ENCODE results near the gene EWSR1.
"Not testable (repeated sequence)": the region's sequence is repeated elsewhere in the genome, so short reads cannot be mapped to it uniquely, and the experiment has no call there.

The EWSR1 gene

GRCh38 chr22:29339381-29340235 lies 71.5 kb downstream of the EWSR1 start:
- no peak for DNase-seq

- DNase-seq = no peak
Measured at GRCh38 chr22:29340566-29340965, 72.5 kb downstream of the EWSR1 start.

GRCh38 chr22:29341056-29341848 lies 73.2 kb downstream of the EWSR1 start:
- DNase-seq = no peak

GRCh38 chr22:29341849-29342127 lies 73.7 kb downstream of the EWSR1 start:
- no peak for DNase-seq

GRCh38 chr22:29342177-29342576 lies 74.1 kb downstream of the EWSR1 start:
- DNase-seq = no peak

- no peak for DNase-seq
Measured at GRCh38 chr22:29342577-29343312, 74.7 kb downstream of the EWSR1 start.

GRCh38 chr22:29343313-29343805 lies 75.3 kb downstream of the EWSR1 start:
- no peak for DNase-seq

GRCh38 chr22:29344137-29344536 lies 76.1 kb downstream of the EWSR1 start:
- no peak for DNase-seq

- DNase-seq = not testable (repeated sequence)
Measured at GRCh38 chr22:29344889-29345288, 76.8 kb downstream of the EWSR1 start.

- DNase-seq = peak in 1 of 5 experiments; percentile 12
Measured at GRCh38 chr22:29345932-29346331, 77.9 kb downstream of the EWSR1 start.

GRCh38 chr22:29346659-29347058 lies 78.6 kb downstream of the EWSR1 start:
- no peak for DNase-seq

GRCh38 chr22:29348041-29348440 lies 80.0 kb downstream of the EWSR1 start:
- DNase-seq = no peak

- no peak for DNase-seq
Measured at GRCh38 chr22:29348956-29349355, 80.9 kb downstream of the EWSR1 start.
